ENCODE data around the gene ZXDC.

- TF ChIP-seq POLR2A (IDR thresholded peaks at IDR 0.05; ENCODE audit: low read depth, low read length) = no peak
- TF ChIP-seq CTCF (IDR thresholded peaks at IDR 0.05; ENCODE audit: extremely low read depth in 1 of 2, insufficient read depth in 1 of 2, low read depth in 1 of 2, low read length in 2 of 2) = no peak
- TF ChIP-seq POLR2AphosphoS5 (IDR thresholded peaks at IDR 0.05; ENCODE audit: insufficient read depth, low read depth, low read length) = no peak
- TF ChIP-seq MAX (IDR thresholded peaks at IDR 0.05; ENCODE audit: insufficient read depth, insufficient read length) = no peak
These were observed 62.0 kb downstream of the ZXDC start for GRCh38 chr3:126413693-126414080.

All from endothelial cell of umbilical vein (primary cell).